HG02870 (cell line): ENCODE measurements around the gene CFAP53.
A peak's percentile ranks its signal among the peaks of the same experiment; 100 is the strongest.
"Not testable (repeated sequence)": the region's sequence is repeated elsewhere in the genome, so short reads cannot be mapped to it uniquely, and the experiment has no call there.

Source experiments
- ATAC-seq: cut with Tn5 transposase; IDR thresholded peaks from one replicate; pipeline ENCODE4 v1.9.1; 2021; ENCODE audit warnings: mild to moderate bottlenecking, moderate library complexity; ENCODE audit not compliant: unreplicated experiment

Gene CFAP53

DNA sequence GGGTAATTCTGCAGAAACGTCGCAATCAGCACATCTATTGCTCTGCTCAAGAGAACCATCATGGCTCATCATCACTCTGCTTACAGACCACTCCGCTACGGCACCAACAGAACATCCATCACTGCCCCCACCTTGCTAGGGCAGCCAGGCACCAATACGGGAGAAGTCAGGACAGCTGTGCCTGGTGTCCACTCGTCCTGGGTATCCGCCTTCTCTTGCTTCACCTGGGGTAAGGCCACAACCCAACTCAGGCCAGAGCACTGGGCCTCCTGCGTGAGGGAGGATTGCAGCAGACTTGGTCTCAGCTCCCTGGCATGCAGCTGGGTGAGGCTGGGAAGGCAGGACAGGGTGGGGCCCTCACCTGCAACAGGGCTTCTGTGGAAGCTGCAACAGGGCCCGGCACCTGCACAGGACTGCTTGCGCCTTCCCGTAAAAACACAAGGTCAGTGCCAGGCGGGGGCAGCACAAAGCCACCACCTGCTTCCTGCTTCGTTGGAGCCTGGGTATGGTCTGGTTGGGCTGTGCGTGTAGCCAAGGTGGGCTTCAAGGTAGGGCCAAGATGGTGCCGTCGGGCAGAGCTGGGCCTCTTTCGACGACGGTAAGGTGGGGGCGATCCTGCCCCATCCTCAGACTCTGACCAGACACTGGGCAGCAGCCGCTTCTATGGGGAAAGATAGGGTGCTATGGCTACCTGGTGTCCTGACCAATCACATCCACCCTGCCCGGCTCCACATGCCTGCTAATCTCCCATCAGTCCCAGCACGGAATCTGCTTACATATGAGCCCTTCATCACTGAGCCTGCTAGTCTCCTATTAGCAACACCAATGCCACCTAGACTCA is 7.1 kb upstream of the CFAP53 start:
- no peak for ATAC-seq

DNA sequence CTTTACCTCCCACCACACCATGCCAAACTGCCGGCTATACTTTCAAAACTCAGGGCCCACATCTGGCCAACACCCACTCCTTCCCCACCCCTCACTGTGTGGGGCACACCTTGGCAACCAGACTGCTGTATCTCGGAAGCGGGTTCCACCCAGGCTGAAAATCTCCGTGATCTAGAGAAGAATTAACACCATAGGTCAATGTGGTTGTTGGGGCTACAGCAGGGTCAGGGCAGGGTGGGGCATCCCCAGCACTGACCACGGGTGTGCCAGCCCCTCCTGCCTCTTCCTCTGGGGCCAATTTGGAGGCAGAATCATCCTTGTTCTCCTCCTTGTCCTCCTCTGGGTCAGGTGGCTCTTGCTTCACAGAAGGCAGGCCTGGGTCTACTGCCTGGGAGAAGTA is 6.3 kb upstream of the CFAP53 start:
- ATAC-seq, result no peak

DNA sequence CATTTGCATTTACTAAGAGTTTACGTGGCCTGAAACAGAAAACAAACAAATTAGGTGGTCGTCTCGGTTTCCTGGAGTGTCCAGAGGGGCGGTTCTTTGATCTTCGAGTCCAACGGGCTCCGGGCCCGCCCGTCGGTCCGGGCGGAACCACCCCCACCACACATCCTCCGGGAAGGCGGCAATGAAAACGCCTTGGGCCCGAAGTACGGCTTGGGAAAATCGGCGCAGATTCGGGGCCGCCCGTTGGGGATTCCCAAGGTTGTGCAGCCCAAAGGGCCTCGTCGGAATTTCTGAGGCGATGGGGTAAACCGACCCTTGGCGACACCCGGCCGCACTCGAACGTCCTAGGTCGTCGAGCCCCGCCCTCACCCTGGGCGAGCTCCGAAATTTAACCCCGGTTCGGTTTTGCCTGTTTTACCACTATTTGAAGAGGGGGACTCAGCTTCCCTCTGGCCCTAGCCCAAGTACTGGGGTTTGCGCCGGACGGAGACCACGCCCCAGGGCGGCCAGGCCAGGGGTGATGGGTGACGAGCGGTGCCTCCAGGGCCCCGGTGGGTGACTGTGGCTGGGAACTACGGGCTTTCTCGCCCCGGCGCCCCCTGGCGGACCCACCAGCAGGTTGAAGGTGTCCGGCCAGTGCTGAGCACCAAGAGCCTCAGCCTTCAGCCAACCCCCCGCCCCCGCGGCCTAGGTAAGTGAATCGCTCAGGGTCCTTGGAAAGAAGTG is 1.9 kb upstream of the CFAP53 start:
- peak; percentile 62 for ATAC-seq

DNA sequence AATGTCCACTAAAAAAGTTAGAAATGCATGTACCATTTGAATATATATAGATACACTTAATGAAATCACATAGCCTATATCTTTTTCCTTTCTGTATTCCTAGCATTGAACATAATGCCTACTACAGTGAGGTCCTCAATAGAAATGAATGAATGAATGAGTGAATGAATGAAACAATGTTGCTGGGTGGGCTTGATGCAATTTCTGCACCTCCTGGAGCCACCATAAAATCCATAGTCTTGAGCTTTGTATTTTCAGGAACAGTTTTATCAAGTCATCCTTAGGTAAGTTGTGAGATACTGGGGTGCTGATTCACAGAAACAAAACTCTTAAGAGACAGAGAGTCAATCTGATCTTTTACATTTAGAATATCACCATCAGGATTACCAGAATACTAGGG is 3.3 kb downstream of the CFAP53 start:
- ATAC-seq, result no peak

DNA sequence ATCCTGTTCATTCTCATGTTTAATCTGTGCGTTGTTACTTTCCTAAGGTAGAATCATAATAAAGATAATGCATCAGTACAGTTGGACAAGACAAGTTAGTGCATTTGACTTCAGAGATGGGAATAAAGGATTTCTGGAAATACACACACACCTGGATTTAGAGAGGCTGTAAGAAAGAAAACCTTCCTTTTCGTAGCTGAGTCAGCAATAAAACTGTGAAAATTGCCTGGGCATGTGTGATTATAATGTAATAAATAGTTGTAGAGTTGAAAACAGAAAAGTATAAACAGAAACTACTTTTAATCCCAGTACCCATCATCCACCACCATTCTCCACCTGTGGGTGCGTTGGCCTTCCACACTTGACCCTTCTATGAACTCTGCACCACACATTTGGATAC is 15.4 kb downstream of the CFAP53 start:
- ATAC-seq, result no peak

DNA sequence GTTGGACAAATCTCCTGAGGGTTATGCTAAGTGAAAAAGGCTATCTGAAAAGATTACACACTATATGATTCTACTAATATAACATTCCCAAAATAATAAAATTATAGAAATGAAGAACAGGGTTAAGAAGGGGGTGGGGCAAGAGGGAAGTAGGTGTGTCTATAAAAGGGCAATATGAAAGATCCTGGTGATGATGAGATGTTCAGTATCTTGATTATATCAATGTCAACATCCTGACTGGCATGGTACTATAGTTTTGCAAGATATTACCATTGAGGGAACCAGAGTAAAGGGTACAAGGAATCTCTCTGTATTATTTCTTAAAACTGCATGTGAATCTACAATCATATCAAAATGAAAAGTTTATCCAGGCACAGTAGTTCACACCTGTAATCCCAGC is 16.7 kb downstream of the CFAP53 start:
- no peak for ATAC-seq

DNA sequence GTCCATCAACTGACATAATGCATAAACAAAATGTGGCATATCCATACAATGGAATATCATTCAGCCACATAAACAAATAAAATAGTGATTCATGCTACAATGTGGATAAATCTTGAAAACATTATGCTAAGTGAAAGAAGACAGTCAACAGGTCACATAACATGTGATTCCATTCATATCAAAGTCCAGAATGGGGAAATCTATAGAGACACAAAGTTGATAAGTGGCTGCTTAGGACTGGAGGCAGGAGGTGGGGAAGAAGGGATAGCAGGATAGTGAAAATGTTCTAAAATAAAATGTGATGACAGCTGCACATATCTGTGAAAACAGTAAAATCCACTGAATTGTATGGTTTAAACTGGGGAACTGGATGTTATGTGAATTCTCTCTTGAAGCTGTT is 18.7 kb downstream of the CFAP53 start:
- ATAC-seq, result no peak

DNA sequence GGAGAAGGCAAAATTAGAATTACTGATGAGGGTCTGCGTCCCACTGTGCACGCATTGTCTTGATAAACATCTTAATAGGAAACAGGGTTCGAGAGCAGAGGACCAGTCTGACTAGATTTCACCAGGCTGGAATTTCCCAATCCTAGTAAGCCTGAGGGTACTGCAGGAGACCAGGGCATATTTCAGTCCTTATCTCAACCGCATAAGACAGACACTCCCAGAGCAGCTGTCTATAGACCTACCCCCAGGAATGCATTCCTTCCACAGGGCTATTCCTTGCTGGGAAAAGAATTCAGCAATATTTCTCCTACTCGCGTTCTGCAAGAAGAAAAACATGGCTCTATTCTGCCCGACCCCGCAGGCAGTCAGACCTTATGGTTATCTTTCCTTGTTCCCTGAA is 24.5 kb downstream of the CFAP53 start:
- ATAC-seq, result not testable (repeated sequence)

DNA sequence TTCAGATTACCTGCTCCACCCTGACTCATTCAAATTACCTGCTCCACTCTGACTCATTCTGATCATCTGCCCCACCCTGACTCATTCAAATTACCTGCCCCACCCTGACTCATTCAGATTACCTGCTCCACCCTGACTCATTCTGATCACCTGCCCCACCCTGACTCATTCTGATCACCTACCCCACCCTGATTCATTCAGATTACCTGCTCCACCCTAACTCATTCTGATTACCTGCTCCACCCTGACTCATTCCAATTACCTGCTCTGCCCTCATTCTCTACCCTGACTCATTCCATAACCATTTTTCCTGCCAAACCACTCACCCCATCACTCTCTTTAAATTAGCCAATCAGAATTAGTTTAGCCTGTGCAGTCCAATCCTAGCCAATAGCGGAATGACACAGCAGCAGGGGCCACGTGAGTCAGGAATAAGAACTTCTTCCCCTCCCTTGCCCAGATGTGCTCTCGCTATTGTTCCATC is 26.2 kb downstream of the CFAP53 start:
- ATAC-seq, result no peak

DNA sequence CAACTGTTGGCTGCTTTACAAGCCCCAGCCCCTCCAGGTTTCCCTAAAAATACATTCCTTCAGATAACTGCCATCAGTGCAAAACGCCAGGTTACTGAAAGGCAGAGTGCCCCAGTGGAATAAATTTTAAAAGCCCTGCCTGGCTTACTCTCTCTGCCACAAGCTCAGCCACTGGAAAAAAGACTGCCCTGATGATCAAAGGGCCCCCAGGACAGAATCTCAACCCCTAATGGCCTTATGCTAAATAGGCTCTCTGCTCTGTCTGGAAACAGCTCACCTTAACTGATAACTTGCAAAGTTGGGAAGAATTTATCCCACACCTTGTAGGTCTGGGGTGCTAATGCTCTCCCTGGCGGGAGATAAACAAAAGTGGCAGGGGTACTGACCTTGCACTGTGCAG is 33.9 kb downstream of the CFAP53 start:
- no peak for ATAC-seq

DNA sequence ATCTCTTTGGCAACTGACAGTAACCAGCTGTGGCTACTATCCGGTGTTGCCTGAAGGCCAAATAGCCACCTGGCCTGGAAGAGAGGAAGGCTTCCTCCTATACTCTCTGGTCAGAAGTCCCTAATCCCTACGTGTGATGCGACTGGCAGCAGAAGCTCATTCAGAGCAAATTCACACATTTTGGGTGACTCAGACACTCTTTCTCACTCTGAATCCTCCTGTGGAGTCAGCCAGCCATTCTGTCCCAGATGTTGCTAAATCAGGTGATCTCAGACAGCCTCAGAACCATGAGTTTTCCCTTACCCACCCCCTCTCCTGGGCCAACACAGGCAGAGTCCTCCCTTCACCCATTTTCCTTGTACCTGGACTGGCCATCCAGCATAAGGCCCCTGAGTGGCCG is 34.7 kb downstream of the CFAP53 start:
- ATAC-seq, result no peak

DNA sequence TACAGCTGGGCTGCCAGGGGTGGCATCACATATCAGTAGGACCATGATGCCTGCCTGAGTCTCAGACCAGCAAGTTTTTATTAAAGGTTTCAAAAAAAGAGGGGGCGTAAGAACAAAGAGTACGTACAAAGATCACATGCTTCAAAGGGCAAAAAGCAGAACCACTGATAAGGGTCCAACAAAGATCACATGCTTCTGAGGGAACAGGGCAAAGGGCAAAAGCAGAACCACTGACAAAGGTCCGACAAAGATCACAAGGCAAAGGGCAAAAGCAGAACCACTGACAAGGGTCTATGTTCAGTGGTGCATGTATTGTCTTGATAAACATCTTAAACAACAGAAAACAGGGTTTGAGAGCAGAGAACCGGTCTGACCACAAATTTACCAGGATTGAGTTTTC is 46.0 kb downstream of the CFAP53 start:
- ATAC-seq, result not testable (repeated sequence)

DNA sequence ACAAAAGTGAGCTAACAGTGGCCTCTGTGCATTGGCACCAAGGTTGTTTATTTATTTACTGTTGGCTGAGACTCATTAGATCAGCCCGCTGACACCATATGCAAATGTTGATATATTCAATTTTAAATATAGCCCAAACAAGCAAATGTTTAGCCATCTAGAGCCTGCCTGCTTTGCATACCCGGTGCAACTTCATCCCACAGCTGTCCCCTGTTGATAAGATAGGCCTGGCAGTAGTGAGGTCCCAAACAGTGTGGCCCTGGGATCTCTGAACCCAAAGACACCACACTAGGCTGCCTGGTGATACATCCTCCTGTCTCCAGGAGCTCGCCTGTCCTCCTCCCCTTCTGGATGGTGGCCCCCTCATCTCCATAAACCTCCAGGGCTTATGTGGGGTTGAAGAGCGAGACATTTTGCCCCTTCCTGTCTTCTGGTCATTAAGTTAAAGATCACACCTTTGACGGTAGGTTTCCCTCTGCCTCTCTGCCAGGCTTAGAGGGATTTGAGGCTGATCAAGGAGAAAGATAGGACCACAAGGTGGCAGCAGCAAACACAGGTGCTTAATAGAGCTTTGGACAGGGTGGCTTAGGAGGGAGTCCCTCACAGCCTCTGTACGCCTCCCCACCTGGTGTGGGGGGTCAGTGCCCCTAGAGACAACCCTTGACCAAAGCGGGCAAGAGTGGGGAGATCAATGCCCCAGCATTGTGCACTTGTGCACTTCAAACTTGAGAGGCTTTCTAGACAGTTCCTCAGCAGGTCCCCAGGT is 47.7 kb downstream of the CFAP53 start:
- no peak for ATAC-seq

DNA sequence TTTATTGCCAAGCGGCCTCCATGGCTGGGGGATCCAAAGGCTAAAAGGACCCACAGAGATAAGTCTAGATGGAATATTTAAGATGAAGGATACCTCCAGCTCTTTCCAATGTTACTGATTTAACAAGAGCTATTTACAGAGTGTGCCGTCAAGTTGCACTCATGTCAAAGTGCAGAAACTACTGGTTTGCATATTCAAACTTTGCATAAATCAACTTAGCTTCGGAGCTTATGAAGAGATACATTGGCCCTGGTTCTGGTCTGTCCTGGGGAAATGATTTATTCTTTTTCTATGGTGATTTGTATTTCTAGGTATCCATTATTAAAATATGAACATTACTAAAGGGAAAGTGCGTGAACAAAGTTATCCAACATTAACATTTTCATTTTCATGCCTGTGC is 57.0 kb downstream of the CFAP53 start:
- no peak for ATAC-seq

DNA sequence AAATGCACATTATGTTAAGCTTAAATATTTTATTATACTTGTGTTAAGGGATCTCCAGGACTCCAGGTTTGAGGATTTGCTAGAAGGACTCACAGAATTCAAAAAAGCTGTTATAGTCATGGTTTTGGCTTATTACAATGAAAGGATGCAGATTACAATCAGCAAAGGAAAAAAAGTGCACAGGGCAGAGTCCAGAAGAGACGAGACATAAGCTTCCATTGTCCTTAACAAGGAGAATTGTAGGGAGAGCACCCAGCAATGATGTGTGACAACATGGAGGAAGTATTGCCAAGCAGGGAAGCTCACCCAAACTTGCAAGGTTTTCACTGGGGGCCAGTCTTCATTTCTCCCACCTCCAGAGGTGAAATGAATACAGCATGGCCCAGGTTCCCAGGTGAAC is 58.6 kb downstream of the CFAP53 start:
- ATAC-seq, result no peak

DNA sequence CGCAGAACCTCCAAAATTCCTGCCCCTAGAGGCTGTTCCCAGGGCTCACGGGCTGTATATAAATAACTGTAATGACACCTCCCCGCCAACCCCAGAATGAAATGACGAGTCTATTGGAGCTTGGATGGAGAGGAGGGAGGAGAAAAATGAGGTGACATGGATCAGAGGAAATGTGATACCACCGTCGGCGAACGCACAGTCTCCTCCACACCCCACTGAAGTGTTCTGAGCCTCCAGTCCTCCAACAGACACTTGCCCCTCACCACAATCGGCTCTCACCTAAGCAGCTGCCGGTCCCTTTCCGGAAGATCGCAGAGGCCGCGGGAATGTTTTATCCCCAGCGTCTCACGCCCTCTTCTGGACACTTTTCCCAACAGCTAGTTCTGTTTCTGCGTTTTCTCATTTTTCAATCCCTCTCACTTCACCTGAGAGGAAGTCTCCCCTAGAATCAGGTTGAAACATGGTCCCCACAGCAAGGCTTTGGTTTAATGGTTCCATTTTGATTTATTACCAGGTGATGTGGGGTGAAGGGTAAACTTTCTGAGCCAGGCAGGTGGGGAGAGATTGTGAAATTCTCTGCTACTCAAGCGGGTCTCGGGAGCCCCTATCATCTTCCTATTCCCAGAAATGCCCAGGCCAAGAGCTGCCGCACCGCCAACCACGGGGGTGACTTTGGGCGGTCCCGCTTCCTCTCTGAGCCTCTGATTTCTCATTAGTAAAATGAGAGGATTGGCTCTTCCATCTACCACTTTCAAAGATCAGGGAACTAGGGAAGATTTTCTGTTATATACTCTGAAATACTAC is 62.3 kb downstream of the CFAP53 start:
- ATAC-seq, result no peak

DNA sequence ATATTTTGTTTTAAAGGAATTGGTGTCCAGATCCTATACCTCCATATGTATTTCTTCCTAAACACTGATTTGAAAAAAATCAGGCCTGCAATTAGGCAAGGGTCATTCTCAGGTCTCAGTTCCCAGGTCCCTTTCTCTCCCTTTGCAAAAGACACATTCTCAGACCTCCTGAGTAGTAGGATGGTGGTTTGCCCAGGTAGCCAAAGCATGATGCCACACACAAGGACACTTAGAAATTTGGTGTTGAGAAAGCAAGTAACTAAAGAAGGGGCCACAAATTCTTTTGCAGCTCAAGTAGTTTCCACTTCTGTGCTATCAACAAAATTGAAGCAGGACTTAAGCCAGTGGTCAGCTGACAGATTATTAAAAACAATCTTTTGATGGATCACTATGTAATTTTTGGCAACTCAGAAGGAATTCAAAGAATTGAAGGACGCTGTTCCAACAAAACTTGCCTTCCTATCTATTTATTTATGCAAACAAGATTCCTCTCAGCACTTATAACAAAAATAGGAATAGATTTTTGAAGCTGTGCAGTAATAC is 64.7 kb downstream of the CFAP53 start:
- no peak for ATAC-seq

DNA sequence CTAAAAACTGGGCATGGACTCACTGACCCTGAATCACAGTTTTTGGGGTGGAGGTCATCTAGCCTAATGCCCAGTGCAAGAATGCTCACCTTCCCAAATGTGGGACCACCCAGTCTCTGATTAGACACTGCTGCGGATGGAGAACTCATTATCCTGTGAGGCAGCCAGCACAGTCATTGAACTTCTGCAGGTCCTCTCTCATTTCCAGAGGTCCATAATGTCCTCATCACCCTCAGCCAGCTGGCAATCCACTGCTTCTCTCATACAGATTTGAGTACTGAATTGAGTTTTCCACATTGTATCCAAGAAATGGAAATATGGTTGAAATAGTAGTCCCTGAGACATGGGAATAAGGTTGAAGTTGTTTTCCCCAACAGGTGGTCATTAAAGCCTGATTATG is 66.4 kb downstream of the CFAP53 start:
- no peak for ATAC-seq

DNA sequence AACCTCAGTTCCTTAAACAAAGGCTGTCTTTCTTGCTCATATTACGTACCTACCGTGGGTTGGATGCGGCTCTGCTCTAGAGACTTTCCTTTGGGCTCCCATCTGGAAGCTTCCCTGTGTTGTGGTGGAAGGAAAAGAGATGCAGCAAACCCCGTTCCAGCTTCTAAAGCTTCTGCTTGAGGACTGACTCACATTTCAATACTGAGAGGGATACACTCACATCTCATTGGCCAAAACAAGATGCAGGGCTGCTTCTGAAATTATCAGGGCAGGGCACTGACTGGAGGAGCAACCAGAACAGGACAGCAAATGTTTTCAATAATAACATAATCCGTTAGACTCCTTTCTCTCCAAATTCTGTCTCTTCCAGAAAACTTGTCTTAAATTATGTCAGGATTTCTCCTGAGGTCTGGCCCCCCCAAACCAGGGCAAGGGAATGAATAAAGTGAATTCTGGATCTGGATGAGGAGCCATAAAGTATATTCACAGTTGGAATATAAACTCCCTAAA is 66.9 kb downstream of the CFAP53 start:
- ATAC-seq, result no peak

DNA sequence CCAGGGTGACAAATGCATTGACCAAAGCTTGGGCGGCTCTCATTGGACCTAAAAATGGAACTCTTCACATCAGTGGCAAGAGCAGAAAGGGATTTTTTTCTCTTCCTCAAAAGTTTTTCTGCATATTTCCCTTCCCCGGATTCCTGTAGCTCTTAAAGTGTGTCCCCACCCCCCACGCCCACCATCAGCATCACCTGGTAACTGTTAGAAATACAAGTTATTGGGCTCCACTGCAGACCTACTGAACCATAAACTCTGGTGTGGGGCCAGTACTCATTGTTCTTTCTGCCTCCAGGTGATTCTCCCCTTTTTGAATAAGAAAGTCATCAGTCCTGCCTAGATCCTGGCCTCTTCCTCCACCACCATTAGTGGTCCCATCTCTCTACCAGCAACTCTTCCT is 70.0 kb downstream of the CFAP53 start:
- ATAC-seq, result no peak
